Stomach (tissue), 4 donors: ENCODE data around the gene APRT.

Experiments used
- CTCF ChIP-seq, 7 experiments: fragments of 450-650 bp in 4 of 7; fragments of 200-600 bp in 3 of 7; sonication (generic) in 3 of 7; IDR thresholded peaks; one replicate each; pipeline ENCODE4 v1.5.1; 2016 to 2019; ENCODE audit warnings: antibody characterized with exemption in 7 of 7, control low read depth in 2 of 7, mild to moderate bottlenecking in 1 of 7
- EP300 ChIP-seq: sonication (generic); formaldehyde crosslinking; IDR thresholded peaks from one replicate; pipeline ENCODE4 v1.6.1; 2017; ENCODE audit warnings: antibody characterized with exemption
- POLR2A ChIP-seq, 4 donors: fragments of 450-650 bp; IDR thresholded peaks; one replicate each; pipeline ENCODE4 v1.6.1; 2016; ENCODE audit warnings: antibody characterized with exemption in 4 of 4, control low read depth in 2 of 4, mild to moderate bottlenecking in 1 of 4, moderate library complexity in 1 of 4
- POLR2AphosphoS5 ChIP-seq, 3 donors: sonication (generic); formaldehyde crosslinking; IDR thresholded peaks; one replicate each; pipeline ENCODE4 v1.6.1; 2016; ENCODE audit warnings: antibody characterized with exemption in 3 of 3

GRCh38 chr16:88806491-88807111 lies 5.1 kb downstream of the APRT start:
- no peak for TF ChIP-seq CTCF (IDR thresholded peaks at IDR 0.05)
- no peak for TF ChIP-seq POLR2AphosphoS5 (IDR thresholded peaks at IDR 0.05)
- TF ChIP-seq POLR2A (IDR thresholded peaks at IDR 0.05): no peak
- no peak for TF ChIP-seq EP300
